ENCODE data around the gene CPD. TPM values are rescaled to one million over a fixed set of nuclear protein-coding genes. Genes with fewer than 3 reads are reported as not detected.
"Not testable (repeated sequence)": the region's sequence is repeated elsewhere in the genome, so short reads cannot be mapped to it uniquely, and the experiment has no call there.

CPD gene
- polyA plus RNA-seq, 1 donor, result 96.0 TPM

- DNase-seq, result no peak
Measured at GRCh38 chr17:30426292-30426691, 47.6 kb downstream of the CPD start.

- no peak for DNase-seq
Measured at GRCh38 chr17:30427611-30428010, 48.9 kb downstream of the CPD start.

- no peak for DNase-seq
Measured at GRCh38 chr17:30429155-30429554, 50.4 kb downstream of the CPD start.

- DNase-seq, result no peak
Measured at GRCh38 chr17:30433514-30433913, 54.8 kb downstream of the CPD start.

- DNase-seq, result no peak
Measured at GRCh38 chr17:30436729-30437128, 58.0 kb downstream of the CPD start.

- DNase-seq, result no peak
Measured at GRCh38 chr17:30443721-30444120, 65.0 kb downstream of the CPD start.

- DNase-seq, result not testable (repeated sequence)
Measured at GRCh38 chr17:30446640-30447039, 67.9 kb downstream of the CPD start.

GRCh38 chr17:30449480-30449879 is 70.8 kb downstream of the CPD start:
- no peak for DNase-seq

- no peak for DNase-seq
Measured at GRCh38 chr17:30450125-30451027, 71.6 kb downstream of the CPD start.

GRCh38 chr17:30454635-30455034 is 75.9 kb downstream of the CPD start:
- no peak for DNase-seq

- DNase-seq, result no peak
Measured at GRCh38 chr17:30458371-30458770, 79.6 kb downstream of the CPD start.

- DNase-seq, result not testable (repeated sequence)
Measured at GRCh38 chr17:30458797-30459413, 80.2 kb downstream of the CPD start.

GRCh38 chr17:30468465-30468864 is 89.7 kb downstream of the CPD start:
- no peak for DNase-seq

- DNase-seq, result no peak
Measured at GRCh38 chr17:30472238-30472890, 93.6 kb downstream of the CPD start.

- DNase-seq, result no peak
Measured at GRCh38 chr17:30475206-30475605, 96.5 kb downstream of the CPD start.

GRCh38 chr17:30476726-30477082 is 98.0 kb downstream of the CPD start:
- DNase-seq, result no peak

GRCh38 chr17:30477083-30477773 is 98.5 kb downstream of the CPD start, which contains the start of gene GOSR1:
Gene GOSR1, plus strand, starts transcription at chr17:30477408. Its CDS starts 26 bp downstream, at chr17:30477434.
- peak; percentile 96 for DNase-seq

GRCh38 chr17:30477774-30478115 is 99.0 kb downstream of the CPD start:
- DNase-seq, result no peak

GRCh38 chr17:30482555-30482954 is 103.8 kb downstream of the CPD start:
- DNase-seq, result no peak

GRCh38 chr17:30483159-30483558 is 104.4 kb downstream of the CPD start:
- no peak for DNase-seq

- DNase-seq, result no peak
Measured at GRCh38 chr17:30493780-30494179, 115.1 kb downstream of the CPD start.

GRCh38 chr17:30495586-30495985 is 116.9 kb downstream of the CPD start:
- no peak for DNase-seq

GRCh38 chr17:30503558-30503957 is 124.8 kb downstream of the CPD start:
- no peak for DNase-seq

Measured in left kidney (tissue), 2 donors.